Activated naive CD8-positive, alpha-beta T cell treated with anti-CD3 and anti-CD28 coated beads, Interleukin-2, amount 50 U/mL, for 16 hours (primary cell): ENCODE data around the gene KRT15.
"Not testable (repeated sequence)": the region's sequence is repeated elsewhere in the genome, so short reads cannot be mapped to it uniquely, and the experiment has no call there.

ENCODE experiments used
- DNase-seq: peaks from one replicate; pipeline ENCODE4 v3.0.0-alpha.2; 2020; ENCODE audit warnings: low read depth, low spot score

KRT15 gene

DNA sequence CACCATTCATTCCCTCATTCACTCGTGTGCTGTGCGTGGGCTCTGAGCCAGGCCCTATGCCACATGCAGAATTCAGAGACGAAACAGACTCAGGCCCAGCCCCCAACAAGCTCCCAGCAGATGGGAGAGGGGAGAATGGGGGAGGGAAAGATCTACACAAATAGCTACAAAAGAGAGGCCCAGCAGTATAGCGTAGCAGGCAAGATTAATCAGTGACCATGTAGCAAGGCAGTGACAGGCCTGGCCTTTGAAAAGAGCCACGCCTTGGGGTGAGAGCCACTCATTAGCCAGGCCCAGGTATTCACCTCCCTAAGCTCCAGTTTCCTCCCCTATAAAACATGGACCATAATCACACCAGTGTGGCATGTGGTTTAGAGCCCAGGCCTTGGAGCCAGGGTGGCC lies 25.8 kb upstream of the KRT15 start:
- no peak for DNase-seq

DNA sequence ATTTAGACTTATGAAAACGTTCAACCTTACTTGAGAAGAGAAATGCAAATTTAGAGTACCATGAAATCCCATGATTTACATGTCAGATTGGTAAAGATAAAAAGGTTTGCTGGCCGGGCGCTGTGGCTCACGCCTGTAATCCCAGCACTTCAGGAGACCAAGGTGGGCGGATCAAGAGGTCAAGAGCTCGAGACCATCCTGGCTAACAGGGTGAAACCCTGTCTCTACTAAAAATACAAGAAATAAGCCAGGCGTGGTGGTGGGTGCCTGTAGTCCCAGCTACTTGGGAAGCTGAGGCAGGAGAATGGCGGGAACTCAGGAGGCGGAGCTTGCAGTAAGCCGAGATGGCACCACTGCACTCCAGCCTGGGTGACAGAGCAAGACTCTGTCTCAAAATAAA lies 24.1 kb upstream of the KRT15 start:
- not testable (repeated sequence) for DNase-seq

DNA sequence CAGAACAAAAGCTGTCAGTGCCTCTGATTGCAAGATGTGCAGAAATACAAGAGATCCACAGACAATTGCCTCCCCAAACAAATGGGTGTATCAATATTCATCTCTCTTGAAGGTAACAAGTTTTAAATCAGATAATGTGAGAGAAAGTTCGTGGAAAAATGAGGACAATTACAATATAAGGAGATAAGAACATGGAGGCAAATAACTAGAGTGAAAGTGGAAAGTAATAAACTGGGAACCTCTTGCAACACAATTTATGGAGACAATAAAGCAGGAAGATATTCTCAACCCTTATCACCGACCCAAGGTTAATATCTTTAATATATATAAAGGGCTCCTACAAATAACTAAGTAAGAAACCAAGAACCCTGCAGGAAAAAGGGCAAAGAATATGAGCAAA lies 23.7 kb upstream of the KRT15 start:
- no peak for DNase-seq

DNA sequence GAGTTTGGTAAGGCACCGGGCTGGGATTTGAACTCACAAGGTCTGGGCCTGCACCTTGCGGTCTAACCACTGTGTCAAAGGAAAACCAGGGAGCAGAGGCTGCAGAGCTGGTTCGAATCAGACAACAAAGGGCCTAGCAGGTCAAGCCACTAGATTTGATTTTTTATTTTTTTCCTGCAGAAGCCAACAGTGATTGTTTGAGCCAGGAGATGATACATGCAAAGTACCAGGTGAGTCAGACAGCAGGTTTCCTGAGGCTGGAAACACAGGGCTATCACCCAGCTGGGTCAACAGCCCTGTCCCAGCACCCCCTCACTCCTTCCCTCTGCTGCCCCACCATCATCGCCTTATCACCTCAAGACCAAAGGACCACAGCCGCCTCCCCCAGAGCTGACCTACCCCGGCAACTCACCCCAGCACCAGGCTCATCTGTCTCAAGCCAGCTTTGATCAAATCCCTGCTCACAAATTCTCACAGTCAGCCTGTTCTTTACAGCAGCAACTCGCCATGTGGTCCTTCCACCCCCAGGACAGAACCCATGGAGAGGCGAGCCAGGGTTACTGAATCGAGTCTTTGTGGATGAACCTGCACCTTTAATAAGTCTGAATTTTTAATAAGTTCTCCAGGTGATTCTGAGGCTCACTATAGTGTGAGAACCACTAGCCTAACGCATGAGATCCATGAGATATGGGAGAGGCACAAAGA lies 22.4 kb upstream of the KRT15 start:
- no peak for DNase-seq

DNA sequence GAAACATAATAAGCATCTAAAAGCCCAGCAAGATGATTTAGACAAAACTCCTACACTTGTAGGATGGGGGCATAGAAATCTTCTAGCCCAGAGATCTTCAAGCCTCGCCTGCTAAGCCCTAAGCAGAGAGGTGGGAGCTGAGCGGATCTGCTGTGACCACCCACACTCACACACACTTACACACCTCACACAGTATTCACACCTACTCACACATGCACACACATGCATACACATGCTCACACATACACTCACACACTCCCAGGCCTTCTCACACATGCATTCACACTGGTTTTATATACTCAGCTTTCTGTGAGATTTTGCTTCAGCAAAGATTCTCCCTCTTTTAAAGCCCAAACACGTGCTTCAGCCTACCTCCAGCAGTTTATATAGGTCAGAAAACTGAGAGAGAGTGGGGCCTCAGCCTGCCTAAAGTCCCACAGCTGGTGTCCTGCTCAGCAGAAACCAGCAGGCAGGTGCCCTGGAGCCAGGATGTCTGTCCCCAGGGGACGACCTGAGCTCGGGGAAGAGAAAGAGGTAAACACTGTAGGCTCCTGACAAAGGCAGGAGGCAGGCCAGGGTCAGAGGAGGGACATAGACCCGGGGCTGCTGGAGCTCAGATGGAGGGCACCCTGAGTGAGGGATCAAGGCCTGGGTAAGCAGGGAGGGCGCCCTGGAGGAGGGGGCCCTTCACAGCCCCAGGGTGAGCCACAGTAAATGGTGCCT lies 21.4 kb upstream of the KRT15 start:
- no peak for DNase-seq

DNA sequence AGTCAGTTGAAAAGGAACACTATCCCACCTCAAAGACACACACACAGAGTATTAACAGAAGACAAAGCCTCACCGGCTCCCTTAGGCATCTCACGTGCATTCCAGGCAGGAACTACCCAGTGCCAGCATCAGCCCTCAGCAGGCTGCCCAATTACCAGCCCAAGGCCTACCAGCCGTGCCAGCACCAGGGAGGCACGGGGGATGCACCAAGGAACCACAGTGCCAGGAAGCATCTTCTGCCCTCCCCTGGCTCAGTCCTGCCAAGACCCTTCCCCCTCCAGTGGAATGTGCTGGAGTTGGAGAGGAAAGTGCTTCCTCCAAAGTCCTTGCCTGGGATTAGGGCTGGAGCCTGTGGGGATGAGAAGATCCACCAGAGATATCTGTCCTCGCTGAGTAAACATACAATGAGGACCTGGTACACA lies 20.4 kb upstream of the KRT15 start:
- no peak for DNase-seq

DNA sequence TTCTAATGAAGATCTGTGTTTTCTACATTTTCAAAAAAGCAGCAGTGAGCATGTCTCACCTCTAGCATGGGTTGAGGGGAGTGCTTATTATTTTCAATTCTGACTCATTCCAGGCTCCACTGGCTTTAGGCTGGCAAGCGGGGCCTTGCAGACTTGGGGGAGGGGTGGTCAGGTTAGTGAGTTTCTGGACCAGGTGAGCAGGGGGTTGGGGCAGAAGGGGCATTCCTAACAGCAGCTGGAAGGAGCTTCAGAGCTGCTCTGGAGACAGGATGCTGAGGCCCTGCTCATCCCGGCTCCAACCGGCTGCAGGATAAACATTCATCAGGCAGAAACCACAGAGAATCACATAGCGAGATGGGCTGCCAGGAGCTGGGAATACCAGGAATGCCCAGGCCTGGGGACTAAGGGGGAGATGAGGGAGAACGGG lies 19.9 kb upstream of the KRT15 start:
- DNase-seq, result no peak

DNA sequence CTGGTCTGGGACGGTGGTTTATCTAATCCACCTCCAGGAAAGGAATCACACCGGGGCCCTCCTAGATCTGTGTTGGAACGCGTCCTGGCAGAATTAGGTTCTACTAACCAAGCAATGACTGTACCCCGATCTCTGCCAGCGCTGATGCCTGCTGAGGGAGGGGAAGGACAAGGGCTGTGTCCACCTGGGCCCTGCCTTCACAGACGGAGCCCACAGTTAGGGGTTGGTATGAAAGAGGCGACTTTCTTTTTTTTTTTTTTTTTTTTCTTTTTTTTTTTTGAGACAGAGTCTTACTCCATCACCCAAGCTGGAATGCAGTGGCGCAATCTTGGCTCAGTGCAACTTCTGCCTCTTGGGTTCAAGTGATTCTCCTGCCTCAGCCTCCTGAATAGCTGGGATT lies 19.3 kb upstream of the KRT15 start:
- no peak for DNase-seq

DNA sequence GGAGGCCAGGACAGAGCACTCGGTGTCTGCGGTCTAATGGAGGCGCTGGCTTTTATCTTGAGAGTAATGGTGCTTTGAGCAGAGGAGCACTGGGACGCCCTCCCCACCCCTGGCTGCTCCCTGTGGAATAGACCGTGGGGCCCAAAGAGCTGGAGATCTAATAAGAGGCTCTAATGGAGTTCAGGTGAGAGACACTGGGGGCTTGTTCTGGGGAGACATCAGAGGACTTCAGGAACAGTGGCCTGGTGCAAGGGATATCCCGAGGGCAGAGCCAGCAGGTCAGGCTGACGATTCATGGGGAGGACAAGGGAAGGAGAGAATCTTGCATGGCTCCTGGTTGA lies 18.9 kb upstream of the KRT15 start:
- no peak for DNase-seq

DNA sequence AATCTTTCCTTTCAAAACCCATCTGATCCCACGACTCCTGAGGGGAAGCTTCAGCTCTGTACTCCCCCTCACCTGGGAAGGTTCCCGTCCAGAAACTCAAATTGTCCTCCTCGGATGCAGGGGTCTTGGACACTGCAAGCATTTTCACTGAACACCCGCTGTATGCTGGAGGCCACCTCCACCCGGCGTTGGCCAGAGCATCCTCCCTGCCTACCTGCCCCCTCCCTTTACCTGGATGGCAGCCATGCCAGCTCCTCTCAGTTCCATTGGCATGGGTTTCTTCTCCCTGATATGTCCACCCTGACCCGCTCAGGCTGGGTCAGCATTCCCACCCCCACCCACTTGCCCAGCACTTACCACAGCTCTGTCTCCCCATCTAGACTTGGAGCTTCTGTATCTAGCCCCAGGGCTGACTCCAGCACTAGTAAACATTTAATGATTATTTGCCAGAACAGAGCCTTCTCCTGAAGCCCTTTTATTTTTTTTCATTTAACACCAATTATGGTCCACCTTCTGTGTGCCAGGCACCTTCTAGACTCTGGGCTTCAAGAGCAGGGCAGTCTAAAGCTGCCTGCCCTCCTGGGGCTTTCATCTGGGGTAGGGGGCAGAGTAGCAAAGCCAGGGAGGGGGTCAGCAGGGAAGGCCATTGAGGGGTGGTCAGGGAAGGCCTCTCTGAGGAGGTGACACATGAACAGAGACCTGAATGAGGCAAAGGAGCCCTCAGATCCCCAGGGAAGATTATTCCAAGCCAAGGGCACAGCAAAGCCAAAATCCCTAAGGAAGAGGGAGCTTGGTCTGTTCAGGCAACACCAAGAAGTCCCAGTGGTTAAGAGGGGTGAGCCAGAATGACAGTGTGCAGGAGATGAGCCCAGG lies 18.3 kb upstream of the KRT15 start:
- no peak for DNase-seq

DNA sequence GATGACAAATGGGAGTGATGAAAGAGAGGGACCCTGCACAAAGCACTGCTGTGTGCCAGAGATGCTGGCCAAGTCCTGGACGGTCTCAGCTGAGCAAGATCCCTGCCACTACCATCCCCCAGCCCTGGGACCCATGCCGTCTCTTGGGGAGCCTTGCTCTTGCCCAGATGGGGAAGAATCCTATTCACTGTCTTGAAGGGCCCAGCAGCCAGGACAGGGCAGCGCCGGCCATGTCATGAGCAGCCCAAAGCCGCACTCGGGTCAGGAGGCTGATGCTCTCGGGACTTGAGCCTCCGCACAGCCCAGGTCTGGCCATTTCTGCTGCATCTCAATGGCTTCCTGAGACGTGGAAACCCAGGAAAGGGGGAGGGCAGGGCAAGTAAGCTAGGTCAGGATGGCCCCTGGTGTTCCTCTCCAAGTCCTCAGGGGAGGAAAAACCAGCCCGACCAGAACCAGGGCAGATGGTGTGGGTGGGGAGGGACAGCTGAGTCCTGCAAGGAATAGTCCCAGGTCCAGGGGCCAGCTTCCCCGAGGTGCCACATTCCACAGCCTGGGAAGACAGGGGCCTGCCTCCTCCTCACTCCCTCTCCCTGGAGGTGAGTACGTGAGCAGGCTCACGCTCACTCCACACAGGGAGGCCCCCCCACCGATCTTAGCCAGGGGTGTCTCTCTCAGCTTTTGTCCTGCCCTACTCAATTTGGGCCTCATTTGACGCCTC lies 17.2 kb upstream of the KRT15 start:
- no peak for DNase-seq

DNA sequence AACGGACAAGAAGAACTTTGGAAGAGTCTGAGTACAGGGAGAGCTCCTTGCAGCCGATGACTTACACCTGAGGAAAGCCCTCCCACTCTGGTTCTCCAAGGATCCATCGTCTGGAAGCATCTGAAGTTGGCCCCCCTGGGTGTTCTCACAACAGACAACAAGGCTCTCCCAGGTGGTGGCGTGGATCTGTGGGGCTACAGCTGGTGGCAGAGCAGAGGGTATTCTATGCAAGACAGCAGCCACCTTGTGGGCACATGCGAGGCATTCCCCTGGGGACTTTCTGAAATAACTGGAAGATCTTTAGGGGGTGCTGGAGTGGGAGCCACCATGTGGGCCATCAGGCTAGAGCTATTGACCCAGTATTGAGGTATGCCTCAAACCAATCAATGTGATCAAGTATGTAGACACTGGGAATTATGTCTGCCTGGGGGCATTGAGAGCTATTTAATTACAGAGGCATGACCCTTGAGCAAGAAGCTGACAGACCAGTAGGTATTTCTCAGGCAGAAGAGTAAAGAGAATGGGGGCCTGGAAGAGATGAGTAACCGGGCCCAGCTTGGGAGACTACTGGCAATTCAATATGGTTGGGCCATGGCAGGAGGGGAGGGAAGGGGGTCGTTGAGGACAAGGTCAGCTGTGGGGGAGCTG lies 16.3 kb upstream of the KRT15 start:
- no peak for DNase-seq

DNA sequence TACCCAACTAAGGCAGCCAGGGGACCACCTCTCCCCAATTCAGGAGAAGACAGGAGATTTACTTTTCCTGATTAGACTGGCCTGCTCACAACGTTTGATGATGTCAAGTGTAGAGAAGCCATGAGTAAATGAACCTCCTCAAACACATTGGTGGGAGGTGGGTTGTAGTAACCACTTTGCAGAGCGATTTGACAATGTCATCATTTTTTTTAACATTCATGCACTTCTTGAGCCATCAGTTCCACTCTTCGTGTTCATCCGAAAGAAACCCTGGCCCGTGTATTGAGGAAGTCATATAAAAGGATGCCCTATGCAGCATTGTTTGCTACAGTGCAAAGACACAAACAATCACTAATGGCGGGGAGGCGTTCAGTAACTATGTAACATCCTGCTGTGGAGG lies 14.9 kb upstream of the KRT15 start:
- no peak for DNase-seq

DNA sequence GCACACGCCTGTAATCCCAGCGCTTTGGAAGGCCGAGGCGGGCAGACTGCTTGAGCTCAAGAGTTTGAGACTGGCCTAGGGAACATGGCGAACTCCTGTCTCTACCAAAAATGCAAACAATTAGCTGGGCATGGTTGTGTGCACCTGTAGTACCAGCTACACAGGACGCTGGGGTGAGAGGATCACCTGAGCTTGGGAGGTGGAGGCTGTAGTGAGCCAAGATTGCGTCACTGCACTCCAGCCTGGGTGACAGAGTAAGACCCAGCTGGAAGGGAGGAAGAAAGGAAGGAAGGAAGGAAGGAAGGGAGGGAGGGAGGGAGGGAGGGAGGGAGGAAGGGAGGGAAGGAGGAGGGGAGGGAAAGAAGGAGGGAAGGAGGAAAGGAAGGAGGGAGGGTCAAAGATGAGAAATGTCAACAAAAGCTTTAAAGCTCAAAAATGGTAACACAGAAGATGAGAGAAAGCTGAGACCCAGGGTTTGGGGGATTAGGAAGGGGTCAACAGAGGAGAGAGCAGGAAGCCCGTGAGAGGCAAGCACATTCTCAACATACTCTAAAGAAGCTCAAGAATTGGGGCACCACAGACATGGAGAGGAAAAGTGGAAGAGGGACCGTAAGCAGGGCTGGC lies 14.4 kb upstream of the KRT15 start:
- no peak for DNase-seq

DNA sequence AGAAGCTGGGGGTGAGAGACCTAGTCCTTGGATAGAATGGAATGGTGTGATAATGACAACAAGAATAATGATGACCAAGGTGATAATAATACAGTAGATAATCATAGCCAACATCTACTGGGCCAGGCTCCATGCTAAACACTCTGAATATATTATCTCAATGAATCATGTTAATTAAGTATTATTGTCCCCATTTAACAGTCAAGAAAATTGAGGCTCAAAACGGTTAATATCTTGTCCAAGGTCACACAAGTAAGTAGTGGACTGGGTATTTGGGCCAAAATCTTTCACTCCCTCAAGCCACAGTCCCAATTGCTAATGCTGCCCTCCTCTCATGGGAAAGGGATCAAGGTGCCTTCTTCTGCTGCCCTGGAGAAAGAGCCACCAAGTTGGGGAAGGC lies 13.3 kb upstream of the KRT15 start:
- DNase-seq, result no peak

DNA sequence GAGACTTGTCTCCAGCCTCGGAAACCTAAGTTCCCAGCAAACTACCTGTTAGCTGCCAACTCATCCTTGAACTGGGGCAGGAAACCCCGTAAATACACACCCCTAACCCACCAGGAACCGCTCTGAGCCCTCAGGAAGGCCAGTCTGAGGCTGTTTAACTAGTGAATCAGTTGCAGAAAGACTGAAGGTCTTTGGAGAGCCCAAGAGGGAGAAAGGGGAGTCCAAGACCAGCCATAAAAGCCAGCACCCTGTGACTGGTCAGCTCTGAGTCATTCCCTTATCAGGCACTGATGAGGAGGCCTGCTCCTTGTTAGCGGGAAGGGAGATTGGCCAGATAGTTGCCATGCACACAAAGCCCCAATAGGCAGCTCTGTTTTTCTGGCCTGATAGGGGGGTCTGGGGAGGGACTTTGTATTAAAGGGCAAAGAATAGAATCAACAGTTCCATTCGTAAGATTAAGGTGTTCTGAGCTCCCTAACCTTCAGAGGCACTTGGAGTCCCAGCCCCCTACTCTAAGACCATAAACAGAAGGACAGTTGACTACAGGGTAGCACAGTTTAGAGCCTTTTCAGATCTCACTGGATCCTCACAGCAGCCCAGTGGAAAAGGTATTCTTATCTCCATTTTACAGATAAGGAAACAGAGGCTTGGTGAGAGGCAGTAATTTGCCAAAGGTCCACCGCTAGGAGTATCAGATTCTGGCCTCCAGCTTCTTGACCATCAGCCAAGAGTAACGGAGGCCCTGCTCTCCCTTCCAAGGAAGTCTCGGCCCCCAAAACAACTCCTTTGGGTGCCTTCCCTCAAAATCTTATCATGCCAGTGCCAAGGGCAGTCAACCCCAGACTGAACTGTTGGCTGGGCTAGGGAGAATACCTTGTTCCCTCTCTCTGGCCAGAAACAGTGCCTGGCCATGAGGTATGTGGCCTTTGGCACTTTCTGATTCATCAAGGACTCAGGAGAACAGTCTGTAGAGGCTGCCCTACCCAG lies 11.7 kb upstream of the KRT15 start:
- no peak for DNase-seq

DNA sequence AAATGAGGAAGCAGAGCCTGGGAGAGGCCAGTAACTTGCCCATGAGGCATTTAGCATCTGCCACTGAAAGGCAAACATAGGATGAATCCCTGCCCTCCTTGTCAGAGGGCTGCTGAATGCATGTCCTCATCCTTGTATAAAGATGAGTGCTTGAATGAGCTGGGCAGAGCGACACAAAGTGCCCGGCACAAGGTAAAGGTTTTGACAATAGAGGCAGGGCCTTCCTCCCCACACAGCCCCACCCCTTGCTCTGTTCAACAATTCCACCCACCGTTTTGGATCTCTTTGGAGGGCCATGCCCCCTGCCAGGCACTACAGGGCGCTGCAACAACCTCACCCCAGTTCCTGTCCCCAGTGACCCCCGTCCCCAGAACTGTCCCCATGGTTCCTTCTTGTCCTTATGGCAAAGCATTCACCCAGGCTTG lies 10.8 kb upstream of the KRT15 start:
- no peak for DNase-seq

DNA sequence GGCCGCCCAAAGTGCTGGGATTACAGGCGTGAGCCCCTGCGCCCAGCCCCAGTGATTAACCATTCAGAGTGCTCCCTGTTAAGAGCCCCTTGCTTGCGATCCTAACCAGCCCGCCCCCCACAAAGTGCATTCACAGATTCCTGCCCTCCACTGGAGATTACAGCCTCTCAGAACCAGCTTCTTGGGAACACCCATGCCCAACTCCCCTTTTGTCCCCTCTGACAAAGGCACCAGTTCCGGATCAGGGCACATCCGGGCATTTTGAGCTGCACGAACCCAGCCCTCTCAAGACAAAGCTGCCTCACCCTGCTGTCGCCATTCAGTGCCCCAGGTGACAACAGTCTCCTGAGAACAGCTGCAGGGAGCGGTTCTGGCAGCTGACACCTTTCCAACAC lies 10.3 kb upstream of the KRT15 start:
- no peak for DNase-seq
